Measurements from ENCODE around the gene ZFYVE16.
"Not testable (repeated sequence)": the region's sequence is repeated elsewhere in the genome, so short reads cannot be mapped to it uniquely, and the experiment has no call there.

ZFYVE16 gene

DNA sequence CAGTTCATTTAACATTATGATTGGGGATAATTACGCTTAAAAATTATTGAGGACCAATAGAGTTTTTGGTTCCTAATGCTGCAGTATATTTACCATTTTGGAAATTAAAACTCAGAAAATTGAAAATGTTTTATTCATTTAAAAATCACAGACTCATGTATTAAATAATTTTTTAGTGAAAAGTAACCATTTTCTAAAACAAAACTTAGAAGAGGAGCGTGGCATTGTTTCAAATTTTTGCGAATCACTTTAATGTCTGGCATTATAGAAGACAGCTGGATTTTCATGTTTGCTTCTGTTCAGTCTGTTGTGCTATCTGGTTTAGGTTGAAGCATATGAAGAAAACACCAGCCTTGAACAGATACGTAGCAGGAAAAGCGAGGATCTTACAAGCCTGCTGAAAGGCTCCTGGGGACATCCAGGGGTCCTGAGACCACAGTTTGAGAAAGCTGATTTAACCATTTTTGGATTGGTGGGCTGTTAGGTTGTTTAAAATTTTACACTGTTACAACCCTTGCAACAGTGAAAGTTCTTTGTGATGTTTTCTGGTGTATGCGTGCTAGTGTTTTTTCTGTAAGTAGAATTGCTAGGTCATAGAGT is 1.6 kb downstream of the ZFYVE16 start:
- DNase-seq (ENCODE audit: low read depth, low spot score) = no peak

DNA sequence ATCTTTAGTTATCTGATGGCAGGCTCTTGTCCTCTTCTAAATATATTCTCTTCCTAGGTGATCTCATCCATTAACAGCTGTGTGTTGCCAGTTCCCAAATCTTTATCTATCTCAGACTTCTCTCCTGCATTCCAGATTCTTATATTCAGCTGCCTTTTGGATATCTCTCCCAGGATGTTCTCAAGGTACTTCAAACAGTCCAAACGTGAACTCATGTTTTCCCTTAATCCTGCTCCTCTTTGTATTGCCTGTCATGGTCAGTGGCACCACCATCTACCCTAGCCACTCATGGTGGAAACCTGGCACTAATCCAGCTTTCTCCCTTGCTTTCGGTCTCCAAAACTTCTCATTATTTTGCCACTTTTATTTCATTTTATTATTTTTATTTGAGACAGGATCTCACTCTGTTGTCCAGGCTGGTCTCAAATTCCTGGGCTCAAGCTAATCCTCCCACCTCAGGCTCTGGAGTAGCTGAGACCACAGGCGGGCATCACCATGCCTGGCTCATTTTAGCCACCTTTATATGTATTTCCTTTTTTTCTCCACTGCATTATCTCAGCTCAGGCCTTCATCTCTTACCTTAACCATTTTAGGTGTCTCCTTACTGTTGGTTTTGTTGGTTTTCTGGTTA is 3.8 kb downstream of the ZFYVE16 start:
- DNase-seq (ENCODE audit: low read depth, low spot score) = no peak

DNA sequence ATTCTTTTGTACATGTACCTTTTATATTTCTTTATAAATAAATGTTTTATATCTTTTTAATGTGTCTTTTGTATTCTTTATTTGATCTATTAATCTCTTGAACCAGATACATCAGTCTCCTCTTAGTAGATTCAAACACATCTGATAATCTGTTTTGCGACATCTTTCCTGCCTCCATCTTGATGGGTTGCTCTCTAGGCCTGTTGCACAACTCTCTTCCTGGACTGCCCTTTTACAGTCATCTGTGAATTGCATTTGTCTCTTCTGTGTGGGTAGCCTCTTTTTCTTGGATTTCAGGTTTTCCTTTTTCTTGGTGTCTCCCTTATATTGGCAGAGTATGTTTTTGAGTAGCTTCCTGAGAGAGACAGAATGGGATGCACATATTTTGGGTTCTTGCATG is 6.2 kb downstream of the ZFYVE16 start:
- no peak for DNase-seq (ENCODE audit: low read depth, low spot score)

DNA sequence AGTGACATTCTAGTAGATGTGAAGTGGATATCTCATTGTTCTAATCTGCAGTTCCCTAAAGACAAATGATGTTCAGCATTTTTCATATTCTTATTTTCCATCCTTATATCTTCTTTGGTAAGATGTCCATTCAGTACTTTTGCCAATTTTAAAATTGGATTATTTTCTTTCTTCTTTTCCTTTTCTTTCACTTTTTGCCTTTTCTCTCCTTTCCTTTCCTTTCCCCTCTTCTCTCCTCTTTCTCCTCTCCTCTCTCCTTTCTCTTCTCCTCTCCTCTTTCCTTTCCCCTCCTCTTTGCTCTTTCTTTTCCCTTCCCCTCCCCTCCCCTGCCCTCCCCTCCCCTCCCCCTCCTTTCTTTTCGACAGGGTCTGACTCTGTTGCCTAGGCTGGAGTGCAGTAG is 10.1 kb downstream of the ZFYVE16 start:
- no peak for DNase-seq (ENCODE audit: low read depth, low spot score)

DNA sequence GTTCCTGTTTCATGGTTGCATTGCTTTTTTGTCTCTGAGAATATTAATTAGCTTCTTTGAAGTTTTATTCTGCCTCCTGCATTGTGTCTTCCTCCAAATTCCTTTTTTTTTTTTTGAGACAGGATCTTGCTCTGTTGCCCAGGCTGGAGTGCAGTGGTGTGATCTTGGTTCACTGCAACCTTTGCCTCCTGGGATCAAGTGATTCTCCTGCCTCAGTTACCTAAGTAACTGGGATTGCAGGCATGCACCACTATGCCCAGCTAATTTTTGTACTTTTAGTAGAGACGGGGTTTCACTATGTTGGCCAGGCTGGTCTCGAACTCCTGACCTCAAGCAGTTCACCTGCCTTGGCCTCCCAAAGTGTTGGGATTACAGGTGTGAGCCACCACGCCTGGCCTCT is 16.5 kb downstream of the ZFYVE16 start:
- DNase-seq (ENCODE audit: low read depth, low spot score) = not testable (repeated sequence)

DNA sequence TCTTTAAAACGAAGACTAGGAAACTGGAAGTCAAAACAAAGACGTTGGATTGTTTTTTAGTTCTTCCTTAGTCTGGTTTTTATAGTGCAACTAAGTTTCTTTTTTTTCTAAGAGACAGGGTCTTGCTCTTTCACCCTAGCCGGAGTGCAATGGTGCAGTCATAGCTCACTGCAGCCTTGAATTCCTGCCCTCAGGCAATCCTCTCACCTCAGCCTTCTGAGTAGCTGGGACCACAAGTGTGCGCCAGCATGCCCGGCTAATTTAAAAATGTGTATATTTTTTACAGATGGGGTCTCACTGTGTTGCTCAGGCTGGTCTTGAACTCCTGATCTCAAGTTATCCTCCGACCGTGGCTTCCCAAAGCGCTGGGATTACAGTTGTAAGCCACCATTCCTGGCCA is 27.6 kb downstream of the ZFYVE16 start:
- no peak for DNase-seq (ENCODE audit: low read depth, low spot score)

DNA sequence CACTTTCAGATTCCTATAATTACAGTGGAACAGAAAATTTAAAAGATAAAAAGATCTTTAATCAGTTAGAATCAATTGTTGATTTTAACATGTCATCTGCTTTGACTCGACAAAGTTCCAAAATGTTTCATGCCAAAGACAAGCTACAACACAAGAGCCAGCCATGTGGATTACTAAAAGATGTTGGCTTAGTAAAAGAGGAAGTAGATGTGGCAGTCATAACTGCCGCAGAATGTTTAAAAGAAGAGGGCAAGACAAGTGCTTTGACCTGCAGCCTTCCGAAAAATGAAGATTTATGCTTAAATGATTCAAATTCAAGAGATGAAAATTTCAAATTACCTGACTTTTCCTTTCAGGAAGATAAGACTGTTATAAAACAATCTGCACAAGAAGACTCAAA is 29.5 kb downstream of the ZFYVE16 start:
- no peak for DNase-seq (ENCODE audit: low read depth, low spot score)

DNA sequence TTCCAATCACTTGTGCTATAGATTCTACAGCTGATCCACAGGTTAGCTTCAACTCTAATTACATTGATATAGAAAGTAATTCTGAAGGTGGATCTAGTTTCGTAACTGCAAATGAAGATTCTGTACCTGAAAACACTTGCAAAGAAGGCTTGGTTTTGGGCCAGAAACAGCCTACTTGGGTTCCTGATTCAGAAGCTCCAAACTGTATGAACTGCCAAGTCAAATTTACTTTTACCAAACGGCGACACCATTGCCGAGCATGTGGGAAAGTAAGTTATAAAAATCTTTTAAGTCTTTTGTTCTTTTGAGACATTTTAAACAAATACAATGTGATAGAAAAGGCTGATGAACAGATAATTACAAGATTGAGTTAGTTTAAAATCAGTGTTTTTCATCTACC is 30.9 kb downstream of the ZFYVE16 start:
- no peak for DNase-seq (ENCODE audit: low read depth, low spot score)

DNA sequence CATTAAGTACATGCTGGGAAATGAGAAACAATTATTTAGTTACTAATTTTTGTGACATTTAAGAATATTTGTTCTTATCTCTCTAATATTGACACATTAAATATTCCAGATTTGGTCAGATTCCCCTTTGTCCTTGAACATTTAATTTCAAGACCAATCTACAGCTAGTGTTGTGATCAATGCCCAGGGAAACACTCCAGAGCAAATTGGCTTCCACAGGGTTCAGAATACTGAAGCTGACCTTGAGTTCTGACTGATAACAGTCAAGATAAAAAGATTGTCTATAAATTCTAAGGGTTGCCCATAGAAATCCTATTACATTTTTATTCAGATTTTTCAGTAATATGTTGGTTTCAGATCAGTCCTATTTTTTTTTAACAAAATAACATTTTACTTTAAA is 31.3 kb downstream of the ZFYVE16 start:
- DNase-seq (ENCODE audit: low read depth, low spot score) = no peak

DNA sequence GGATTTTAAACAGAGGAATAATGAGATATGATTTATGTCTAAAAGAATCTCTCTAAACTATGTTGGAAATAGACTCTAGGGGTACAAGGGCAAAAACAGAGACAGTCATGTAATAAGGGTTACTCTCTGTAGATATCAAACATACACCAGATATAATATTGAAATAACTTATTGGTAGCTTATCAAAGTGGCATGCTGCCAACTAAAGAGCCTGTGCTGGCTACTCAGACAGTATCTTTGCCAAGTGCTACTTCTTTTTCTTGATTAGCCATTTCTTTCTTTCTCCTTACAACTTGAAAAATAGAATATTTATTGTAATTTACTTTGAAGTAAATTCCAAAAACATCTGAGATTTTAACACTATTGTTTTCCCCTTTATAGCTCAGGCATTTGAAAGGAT is 34.9 kb downstream of the ZFYVE16 start:
- no peak for DNase-seq (ENCODE audit: low read depth, low spot score)

DNA sequence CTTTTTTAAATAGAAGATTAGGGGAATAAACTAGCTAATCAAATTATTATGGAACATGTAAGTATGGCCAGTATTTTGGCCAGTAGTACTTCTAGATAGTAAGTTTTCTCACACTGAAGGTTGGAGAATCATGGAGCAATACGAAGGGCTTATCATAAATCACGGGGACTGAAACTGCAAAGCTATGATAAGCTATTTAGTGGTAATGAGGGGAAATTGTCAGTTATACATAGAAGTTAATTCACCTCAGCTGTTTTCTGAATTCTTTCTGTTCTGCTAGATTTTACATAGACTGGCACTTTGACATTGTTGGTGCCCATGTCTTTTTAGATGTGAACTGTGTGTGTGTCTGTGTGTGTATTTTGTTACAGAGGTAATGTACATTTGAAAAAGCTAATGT is 45.5 kb downstream of the ZFYVE16 start:
- no peak for DNase-seq (ENCODE audit: low read depth, low spot score)

DNA sequence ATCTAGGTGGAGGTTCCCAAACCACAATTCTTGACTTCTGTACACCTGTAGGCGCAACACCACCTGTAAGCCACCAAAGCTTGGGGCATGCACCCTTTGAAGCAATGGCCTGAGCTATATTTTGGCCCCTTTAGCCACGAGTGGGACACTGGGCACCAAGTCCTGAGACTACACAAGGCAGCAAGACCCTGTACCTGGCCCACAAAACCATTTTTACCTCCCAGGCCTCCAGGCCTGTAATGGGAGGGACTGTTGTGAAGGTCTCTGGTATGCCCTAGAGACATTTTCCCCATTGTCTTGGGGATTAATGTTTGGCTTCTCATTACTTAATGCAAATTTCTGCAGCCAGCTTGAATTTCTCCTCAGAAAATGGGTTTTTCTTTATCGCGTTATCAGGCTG is 55.4 kb downstream of the ZFYVE16 start:
- no peak for DNase-seq (ENCODE audit: low read depth, low spot score)

DNA sequence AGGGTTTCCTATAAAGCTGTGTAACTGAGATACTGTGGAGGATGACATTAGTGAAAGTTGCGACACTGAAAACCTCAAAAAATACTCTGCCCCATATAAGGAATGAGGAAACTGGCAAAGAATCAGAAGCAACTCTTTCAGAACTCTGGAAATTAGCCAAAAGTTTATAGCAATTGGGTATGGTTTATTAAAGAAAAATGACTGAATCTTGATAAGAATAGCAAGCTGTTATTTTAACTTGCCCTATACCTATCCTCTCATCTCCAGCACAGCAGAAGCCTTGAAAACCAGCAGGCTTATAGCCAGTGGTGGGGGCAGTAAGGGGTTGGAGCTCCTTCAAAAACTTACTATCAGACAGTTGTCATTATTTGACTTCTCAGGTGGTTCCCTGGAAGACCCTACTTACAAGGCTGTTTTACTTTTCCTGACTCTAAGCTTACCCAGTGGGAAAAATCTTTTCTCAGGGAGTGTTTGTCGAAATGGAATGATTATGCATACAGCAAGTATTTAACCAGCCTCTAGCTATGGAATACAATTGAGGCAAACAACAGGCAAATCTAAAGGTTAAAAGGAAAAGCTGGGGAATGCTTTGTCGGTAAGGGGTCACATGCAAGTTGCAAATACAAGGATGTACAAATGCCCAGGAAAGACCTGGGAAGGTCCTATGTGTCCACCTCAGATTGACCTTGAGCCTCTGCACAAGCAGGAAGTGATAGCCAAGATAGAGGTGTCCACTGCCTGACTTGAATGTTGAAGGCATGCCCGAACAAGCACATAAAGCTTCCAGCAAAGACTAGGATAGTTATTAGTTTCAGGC is 59.0 kb downstream of the ZFYVE16 start:
- DNase-seq (ENCODE audit: low read depth, low spot score) = no peak

DNA sequence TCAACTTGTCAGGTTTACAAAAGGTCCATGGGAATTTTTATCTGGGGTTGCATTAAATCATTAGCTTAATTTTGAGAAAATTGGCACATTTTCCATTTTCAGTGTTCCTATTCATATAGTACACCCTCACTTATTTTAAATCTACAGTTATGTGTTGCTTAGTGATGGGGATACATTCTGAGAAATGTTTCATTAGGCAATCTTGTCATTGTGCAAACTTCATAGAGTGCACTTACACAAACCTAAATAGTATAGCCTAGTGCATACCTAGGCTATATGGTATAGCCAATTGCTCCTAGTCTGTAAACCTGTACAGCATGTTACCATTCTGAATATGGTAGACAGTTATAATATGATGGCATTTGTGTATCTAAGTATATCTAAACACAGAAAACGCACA is 60.3 kb downstream of the ZFYVE16 start:
- DNase-seq (ENCODE audit: low read depth, low spot score) = no peak

DNA sequence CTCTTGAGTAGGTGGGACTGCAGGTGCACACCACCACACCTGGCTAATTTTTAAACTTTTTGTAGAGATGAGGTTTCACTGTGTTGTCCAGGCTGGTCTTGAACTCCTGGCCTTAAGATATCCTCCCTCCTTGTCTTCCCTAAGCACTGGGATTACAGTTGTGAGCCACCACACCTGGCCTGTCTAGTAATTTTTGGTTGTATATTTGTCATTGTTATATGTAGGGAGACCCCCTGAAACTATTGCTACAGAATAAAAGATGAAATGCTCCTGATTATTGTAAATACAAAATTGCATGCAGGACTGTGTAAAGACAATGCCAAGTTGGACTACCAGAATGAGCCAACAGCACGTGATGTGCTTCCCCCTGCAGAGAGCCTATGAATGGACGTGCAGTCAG is 62.8 kb downstream of the ZFYVE16 start:
- DNase-seq (ENCODE audit: low read depth, low spot score) = not testable (repeated sequence)

DNA sequence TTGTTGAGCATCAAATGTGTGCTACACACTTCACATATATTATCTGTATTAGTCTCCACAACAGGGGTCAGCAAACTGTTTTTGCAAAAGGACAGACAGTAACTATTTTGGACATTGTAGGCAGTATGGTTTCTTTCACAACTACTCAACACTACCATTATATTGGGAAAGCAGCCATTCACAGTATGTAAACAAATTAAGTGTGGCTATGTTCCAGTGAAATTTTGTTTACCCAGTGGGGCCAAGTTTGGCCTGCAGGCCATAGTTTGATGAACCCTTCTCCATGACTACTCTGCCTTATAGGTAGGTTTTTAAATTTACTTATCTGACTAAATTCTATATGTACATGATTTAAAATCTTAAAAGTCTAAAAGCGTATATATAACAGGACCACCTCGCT is 67.1 kb downstream of the ZFYVE16 start:
- DNase-seq (ENCODE audit: low read depth, low spot score) = no peak

DNA sequence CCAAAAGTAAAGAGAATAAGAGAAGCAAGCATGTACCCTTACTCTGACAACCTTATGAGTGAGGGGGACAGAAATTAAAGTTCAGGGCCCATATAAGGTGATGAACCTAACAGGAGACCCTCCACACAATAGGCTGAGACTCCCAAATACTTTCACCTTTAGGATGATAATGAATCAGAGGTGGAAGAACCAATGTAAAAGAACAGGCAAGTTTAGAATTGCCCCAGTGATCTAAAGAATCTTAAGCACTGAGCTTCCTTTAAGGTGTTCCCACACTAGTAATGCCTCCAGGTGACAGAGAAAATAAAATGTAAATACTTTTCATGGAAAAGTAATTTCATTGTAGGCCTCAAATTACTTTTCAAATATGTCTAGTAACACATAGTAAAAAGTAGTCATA is 71.8 kb downstream of the ZFYVE16 start:
- DNase-seq (ENCODE audit: low read depth, low spot score) = no peak

DNA sequence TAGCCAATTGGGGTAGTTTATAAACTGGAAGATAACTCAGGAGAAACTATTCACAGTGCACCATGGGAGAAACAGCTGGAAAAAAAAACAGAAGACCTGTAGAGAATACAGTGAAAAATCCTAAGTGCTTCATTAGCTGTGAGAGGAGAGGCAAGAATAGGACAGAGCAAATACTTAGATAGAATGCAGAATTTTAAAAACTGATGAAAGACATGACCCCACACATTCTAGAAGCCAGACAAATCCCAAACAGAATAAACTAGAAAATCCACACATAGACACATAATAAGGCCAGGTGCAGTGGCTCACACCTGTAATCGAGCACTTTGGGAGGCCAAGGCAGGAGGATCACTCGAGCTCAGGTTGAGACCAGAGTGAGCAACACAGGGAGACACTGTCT is 72.5 kb downstream of the ZFYVE16 start:
- no peak for DNase-seq (ENCODE audit: low read depth, low spot score)

DNA sequence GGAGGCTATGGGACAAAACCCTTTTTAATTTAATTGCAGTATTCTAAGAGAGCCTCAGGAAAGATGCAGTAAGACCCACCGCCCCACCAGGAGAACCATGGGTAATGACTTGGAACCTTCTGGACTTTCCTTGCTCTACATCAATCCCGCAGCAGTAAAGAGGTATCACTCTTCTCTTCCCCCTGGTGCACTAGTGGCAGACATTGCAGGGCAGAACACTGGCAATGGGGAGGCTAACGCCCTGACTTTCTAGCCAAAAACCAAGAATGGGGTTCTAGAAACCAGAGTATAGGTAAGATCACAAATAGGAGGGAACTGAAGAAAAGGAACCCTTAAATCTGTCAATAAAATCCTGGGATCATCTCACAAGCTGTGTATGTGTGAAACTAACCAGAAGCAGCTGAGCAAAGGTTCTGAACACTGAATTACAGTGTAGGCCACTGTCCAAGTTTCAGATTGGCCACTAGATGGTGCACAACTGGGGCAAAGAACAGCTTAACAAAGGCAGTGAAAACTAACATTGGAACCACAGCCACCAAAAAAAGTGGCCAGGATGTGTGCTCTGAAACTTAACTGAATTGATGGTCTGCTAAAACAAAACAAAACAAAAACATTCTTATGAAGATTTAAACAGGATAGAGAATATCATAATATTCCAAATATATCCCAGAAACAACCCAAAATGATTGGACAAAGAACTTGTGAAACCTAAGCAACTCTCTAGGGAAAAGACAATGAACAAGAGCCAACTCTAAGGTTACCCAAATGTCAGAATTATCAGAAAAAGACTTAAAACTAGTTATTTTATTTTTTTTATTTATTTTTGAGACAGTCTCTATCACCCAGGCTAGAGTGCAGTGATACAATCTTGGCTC is 73.4 kb downstream of the ZFYVE16 start:
- DNase-seq (ENCODE audit: low read depth, low spot score) = no peak

DNA sequence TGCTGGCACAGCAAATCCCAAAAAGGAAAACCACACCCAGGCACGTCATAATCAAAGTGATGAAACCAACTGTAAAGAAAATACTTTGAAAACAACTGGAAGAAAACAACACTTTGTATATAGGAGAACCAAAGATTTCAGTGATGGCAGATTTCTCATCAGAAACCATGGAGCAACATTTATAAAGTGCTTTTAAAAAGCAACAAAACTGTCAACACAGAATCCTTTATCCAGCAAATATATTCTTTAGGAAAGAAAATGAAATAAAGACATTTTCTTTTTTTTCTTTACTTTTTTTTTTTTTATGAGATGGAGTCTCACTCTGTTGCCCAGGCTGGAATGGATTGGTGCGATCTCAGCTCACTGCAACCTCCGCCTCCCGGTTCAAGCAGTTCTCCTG is 74.7 kb downstream of the ZFYVE16 start:
- DNase-seq (ENCODE audit: low read depth, low spot score) = no peak

DNA sequence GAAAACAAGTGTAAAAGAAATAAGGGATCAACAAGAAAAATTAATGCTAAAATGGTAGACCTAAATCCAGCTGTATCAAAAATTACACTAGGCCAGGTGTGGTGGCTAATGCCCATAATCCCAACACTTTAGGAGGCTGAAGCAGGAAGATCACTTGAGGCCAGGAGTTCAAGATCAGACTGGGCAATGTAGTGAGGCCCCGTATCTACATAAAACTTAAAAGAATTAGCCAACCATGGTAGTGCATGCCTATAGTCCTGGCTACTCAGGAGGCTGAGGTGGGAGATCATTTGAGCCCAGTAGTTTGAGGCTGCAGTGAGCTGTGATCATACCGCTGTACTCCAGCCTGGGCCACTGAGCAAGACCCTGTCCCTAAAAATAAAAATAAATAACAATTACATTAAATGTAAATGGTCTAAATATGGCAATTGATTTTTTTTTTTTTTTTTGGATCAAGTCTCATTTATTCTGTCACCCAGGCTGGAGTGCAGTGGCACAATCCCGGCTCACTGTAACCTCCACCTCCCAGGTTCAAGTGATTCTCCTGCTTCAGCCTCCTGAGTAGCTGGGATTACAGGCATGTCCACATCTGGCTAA is 75.9 kb downstream of the ZFYVE16 start:
- DNase-seq (ENCODE audit: low read depth, low spot score) = no peak

DNA sequence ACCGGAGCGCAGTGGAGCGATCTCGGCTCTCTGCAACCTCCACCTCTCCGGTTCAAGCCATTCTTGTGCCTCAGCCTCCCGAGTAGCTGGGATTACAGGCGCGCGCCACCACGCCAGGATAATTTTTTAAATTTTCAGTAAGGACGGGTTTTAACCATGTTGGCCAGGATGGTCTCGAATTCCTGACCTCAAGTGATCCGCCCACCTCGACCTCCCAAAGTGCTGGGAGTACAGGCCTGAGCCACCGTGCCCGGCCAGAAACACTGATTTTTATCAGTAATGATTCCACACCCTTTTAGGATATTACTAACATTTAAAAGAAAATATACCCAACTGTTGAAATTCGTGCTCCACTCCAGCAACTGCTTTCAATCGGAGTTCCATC is 79.6 kb downstream of the ZFYVE16 start:
- DNase-seq (ENCODE audit: low read depth, low spot score) = no peak
